HG03103 (cell line): ENCODE measurements around the gene PCDH8.
"Not testable (repeated sequence)": the region's sequence is repeated elsewhere in the genome, so short reads cannot be mapped to it uniquely, and the experiment has no call there.

ENCODE experiments used
- ATAC-seq: cut with Tn5 transposase; IDR thresholded peaks from one replicate; pipeline ENCODE4 v1.9.1; 2021; ENCODE audit warnings: low read depth; ENCODE audit not compliant: unreplicated experiment

The PCDH8 gene

GRCh38 chr13:52827839-52828238 lies 20.6 kb downstream of the PCDH8 start:
- no peak for ATAC-seq

- ATAC-seq, result not testable (repeated sequence)
These were observed 30.6 kb downstream of the PCDH8 start for GRCh38 chr13:52817886-52818285.

GRCh38 chr13:52815330-52815729 lies 33.1 kb downstream of the PCDH8 start:
- no peak for ATAC-seq

- no peak for ATAC-seq
These were observed 35.5 kb downstream of the PCDH8 start for GRCh38 chr13:52812941-52813340.

- ATAC-seq, result no peak
These were observed 36.6 kb downstream of the PCDH8 start for GRCh38 chr13:52811841-52812240.

- ATAC-seq, result no peak
These were observed 37.9 kb downstream of the PCDH8 start for GRCh38 chr13:52810526-52810925.

GRCh38 chr13:52810011-52810410 lies 38.4 kb downstream of the PCDH8 start:
- ATAC-seq, result no peak

GRCh38 chr13:52809310-52809769 lies 39.1 kb downstream of the PCDH8 start:
- ATAC-seq, result peak; percentile 66

GRCh38 chr13:52808842-52809219 lies 39.6 kb downstream of the PCDH8 start:
- ATAC-seq, result no peak

- ATAC-seq, result no peak
These were observed 42.4 kb downstream of the PCDH8 start for GRCh38 chr13:52806029-52806428.

GRCh38 chr13:52804202-52804641 lies 44.2 kb downstream of the PCDH8 start:
- no peak for ATAC-seq

GRCh38 chr13:52800856-52801255 lies 47.6 kb downstream of the PCDH8 start:
- ATAC-seq, result no peak

- ATAC-seq, result no peak
These were observed 49.5 kb downstream of the PCDH8 start for GRCh38 chr13:52798770-52799430.

GRCh38 chr13:52797176-52797575 lies 51.3 kb downstream of the PCDH8 start:
- ATAC-seq, result no peak

- ATAC-seq, result no peak
These were observed 53.9 kb downstream of the PCDH8 start for GRCh38 chr13:52794589-52794988.

GRCh38 chr13:52793515-52794061 lies 54.9 kb downstream of the PCDH8 start:
- ATAC-seq, result no peak
